Activated gamma-delta T cell treated with anti-CD3 and anti-CD28 coated beads, Interleukin-2, amount 50 U/mL, for 16 hours (primary cell): ENCODE data around the gene MPRIP.

Source experiments
- DNase-seq: peaks from one replicate; pipeline ENCODE4 v3.0.0-alpha.2; 2020; ENCODE audit warnings: low read depth

The MPRIP gene

GRCh38 chr17:17051791-17052461, 9.7 kb downstream of the MPRIP start:
- no peak for DNase-seq

- no peak for DNase-seq
Observed at GRCh38 chr17:17052462-17053221, 10.4 kb downstream of the MPRIP start.

GRCh38 chr17:17053446-17054379, 11.5 kb downstream of the MPRIP start:
- DNase-seq = no peak

GRCh38 chr17:17054636-17055035, 12.4 kb downstream of the MPRIP start:
- no peak for DNase-seq

- DNase-seq = no peak
Observed at GRCh38 chr17:17055286-17056155, 13.3 kb downstream of the MPRIP start.

- no peak for DNase-seq
Observed at GRCh38 chr17:17056156-17056539, 13.9 kb downstream of the MPRIP start.

- DNase-seq = no peak
Observed at GRCh38 chr17:17057057-17057551, 14.8 kb downstream of the MPRIP start.

GRCh38 chr17:17058304-17058703, 16.0 kb downstream of the MPRIP start:
- DNase-seq = no peak

- no peak for DNase-seq
Observed at GRCh38 chr17:17059301-17059890, 17.1 kb downstream of the MPRIP start.

- DNase-seq = no peak
Observed at GRCh38 chr17:17060001-17060922, 18.0 kb downstream of the MPRIP start.

- no peak for DNase-seq
Observed at GRCh38 chr17:17060930-17061329, 18.7 kb downstream of the MPRIP start.

- DNase-seq = no peak
Observed at GRCh38 chr17:17061516-17061915, 19.3 kb downstream of the MPRIP start.

- no peak for DNase-seq
Observed at GRCh38 chr17:17062356-17062755, 20.1 kb downstream of the MPRIP start.

- no peak for DNase-seq
Observed at GRCh38 chr17:17062866-17063265, 20.6 kb downstream of the MPRIP start.

GRCh38 chr17:17063546-17064122, 21.4 kb downstream of the MPRIP start:
- no peak for DNase-seq

GRCh38 chr17:17064322-17064721, 22.1 kb downstream of the MPRIP start:
- DNase-seq = no peak

GRCh38 chr17:17066021-17066420, 23.8 kb downstream of the MPRIP start:
- DNase-seq = no peak

- DNase-seq = no peak
Observed at GRCh38 chr17:17067257-17067656, 25.0 kb downstream of the MPRIP start.

GRCh38 chr17:17069849-17070248, 27.6 kb downstream of the MPRIP start:
- DNase-seq = no peak

GRCh38 chr17:17070931-17071330, 28.7 kb downstream of the MPRIP start:
- no peak for DNase-seq
